SK-N-SH (cell line): ENCODE results near the gene ZNF319. TPM values are rescaled to one million over a fixed set of nuclear protein-coding genes. Genes with fewer than 3 reads are reported as not detected.

Source experiments
- CTCF ChIA-PET: fragments of 300-600, 350-600 bp; formaldehyde crosslinking; extraction: SDS; loops from one replicate; lab custom pipeline; 2021; lab: Yijun Ruan, JAX
- POLR2A ChIA-PET: fragments of 350-600 bp; sonication (Branson Sonifier 250); formaldehyde crosslinking; extraction: SDS; loops from one replicate; lab custom pipeline; 2020; ENCODE audit warnings: antibody characterized with exemption, inconsistent platforms; lab: Yijun Ruan, JAX
- DNase-seq: peaks from one replicate; pipeline ENCODE4 v3.0.0; 2012
- H2AFZ ChIP-seq: fragments of 200-600 bp; sonication (generic); 2 replicates; pipeline ENCODE4 v1.8.1; 2016; ENCODE audit warnings: antibody characterized with exemption, mild to moderate bottlenecking, low read depth
- H3F3A ChIP-seq: fragments of 200-600 bp; sonication (generic); replicated peaks from 2 replicates; pipeline ENCODE3; 2016; ENCODE audit warnings: antibody characterized with exemption, mild to moderate bottlenecking; ENCODE audit not compliant: insufficient read depth
- H3K27ac ChIP-seq, 2 experiments: fragments of 200-500 bp in 1 of 2; fragments of 200-600 bp in 1 of 2; sonication (Bioruptor generic) in 1 of 2; sonication (generic), shearing (Covaris generic) in 1 of 2; 2 replicates each; pipeline versions ENCODE4 v1.5.1 to v1.6.1; 2014 to 2016; ENCODE audit warnings: low read depth in 2 of 2, inconsistent platforms in 1 of 2, low read length in 1 of 2, mild to moderate bottlenecking in 1 of 2, mixed read lengths in 1 of 2
- H3K27me3 ChIP-seq: fragments of 200-600 bp; sonication (generic), shearing (Covaris generic); 2 replicates; pipeline ENCODE4 v1.6.1; 2016; ENCODE audit warnings: mixed run types; ENCODE audit not compliant: insufficient read depth
- H3K36me3 ChIP-seq, 2 experiments: fragments of 200-500 bp in 1 of 2; fragments of 200-600 bp in 1 of 2; sonication (Bioruptor generic) in 1 of 2; sonication (generic) in 1 of 2; replicated peaks in 1 of 2; 2 replicates each; pipeline versions ENCODE3 to v1.5.1; 2014 to 2016; ENCODE audit warnings: low read length in 1 of 2, mild to moderate bottlenecking in 1 of 2; ENCODE audit not compliant: insufficient read depth in 2 of 2, control insufficient read depth in 1 of 2
- H3K4me1 ChIP-seq, 2 experiments: fragments of 200-500 bp in 1 of 2; fragments of 200-600 bp in 1 of 2; sonication (Bioruptor generic) in 1 of 2; sonication (generic), shearing (Covaris generic) in 1 of 2; 2 replicates each; pipeline versions ENCODE4 v1.5.1 to v1.6.1; 2014 to 2016; ENCODE audit warnings: low read depth in 1 of 2, low read length in 1 of 2, mixed run types in 1 of 2; ENCODE audit not compliant: insufficient read depth in 2 of 2, control insufficient read depth in 1 of 2
- H3K4me2 ChIP-seq: fragments of 200-600 bp; sonication (generic), shearing (Covaris generic); 2 replicates; pipeline ENCODE4 v1.6.1; 2017; ENCODE audit warnings: mixed run types
- H3K4me3 ChIP-seq, 2 experiments: fragments of 200-500 bp in 1 of 2; fragments of 200-600 bp in 1 of 2; sonication (Bioruptor generic) in 1 of 2; sonication (generic), shearing (Covaris generic) in 1 of 2; 2 replicates each; pipeline versions ENCODE4 v1.5.1 to v1.8.1; 2014 to 2016; ENCODE audit warnings: low read depth in 2 of 2, inconsistent platforms in 1 of 2, low read length in 1 of 2, mild to moderate bottlenecking in 1 of 2, mixed read lengths in 1 of 2, moderate library complexity in 1 of 2
- H3K79me2 ChIP-seq: fragments of 200-600 bp; sonication (generic); 2 replicates; pipeline ENCODE4 v1.8.1; 2017; ENCODE audit warnings: mild to moderate bottlenecking; ENCODE audit not compliant: insufficient read depth
- H3K9ac ChIP-seq: fragments of 200-600 bp; sonication (generic); 2 replicates; pipeline ENCODE4 v1.6.1; 2017; ENCODE audit warnings: mixed run types
- H3K9me2 ChIP-seq: fragments of 200-600 bp; sonication (generic); 2 replicates; pipeline ENCODE4 v1.6.1; 2017; ENCODE audit warnings: mixed run types
- H3K9me3 ChIP-seq: fragments of 200-600 bp; sonication (generic); 2 replicates; pipeline ENCODE4 v1.6.1; 2017; ENCODE audit warnings: mixed run types, mild to moderate bottlenecking, moderate library complexity
- H4K20me1 ChIP-seq: fragments of 200-600 bp; sonication (generic); 2 replicates; pipeline ENCODE4 v1.6.1; 2017; ENCODE audit warnings: mild to moderate bottlenecking, mixed run types; ENCODE audit not compliant: insufficient read depth
- CHD2 ChIP-seq: fragments of 150-350 bp; IDR thresholded peaks from 2 replicates; pipeline ENCODE4 v1.6.1; 2018; ENCODE audit warnings: low read length; ENCODE audit not compliant: partially characterized antibody
- CTCF ChIP-seq: fragments of 200-600 bp; sonication (generic); IDR thresholded peaks from 2 replicates; pipeline ENCODE4 v1.6.1; 2017; ENCODE audit warnings: antibody characterized with exemption, mild to moderate bottlenecking, moderate library complexity
- EP300 ChIP-seq, 2 experiments: IDR thresholded peaks; 2 replicates each; pipeline versions ENCODE4 v1.4.0 to v1.6.1; 2012; ENCODE audit warnings: borderline replicate concordance in 1 of 2, low read depth in 1 of 2, low read length in 1 of 2
- FOSL2 ChIP-seq: IDR thresholded peaks from 2 replicates; pipeline ENCODE4 v1.4.0; 2012; ENCODE audit warnings: low read depth, mild to moderate bottlenecking, moderate library complexity, borderline replicate concordance
- FOXJ3 ChIP-seq: sonication (generic); formaldehyde crosslinking; IDR thresholded peaks from 2 replicates; pipeline ENCODE4 v1.5.1; 2020; ENCODE audit warnings: mild to moderate bottlenecking, missing genetic modification reagents
- MEF2A ChIP-seq: IDR thresholded peaks from 2 replicates; pipeline ENCODE4 v1.4.0; 2012; ENCODE audit warnings: low read depth, borderline replicate concordance
- MXI1 ChIP-seq: IDR thresholded peaks from 2 replicates; pipeline ENCODE4 v1.6.1; 2012; ENCODE audit warnings: mild to moderate bottlenecking, low read depth, low read length, improper control_type of control experiment
- NRF1 ChIP-seq: IDR thresholded peaks from 2 replicates; pipeline ENCODE4 v1.6.1; 2012; ENCODE audit warnings: low read depth, mild to moderate bottlenecking, low read length
- PBX3 ChIP-seq: IDR thresholded peaks from 2 replicates; pipeline ENCODE4; 2012
- POLR2AphosphoS5 ChIP-seq: IDR thresholded peaks from 2 replicates; pipeline ENCODE4 v1.6.1; 2012; ENCODE audit warnings: low read depth, low read length
- RAD21 ChIP-seq: IDR thresholded peaks from 2 replicates; pipeline ENCODE4 v1.6.1; 2012; ENCODE audit warnings: mild to moderate bottlenecking, low read length
- RFX5 ChIP-seq: IDR thresholded peaks from 2 replicates; pipeline ENCODE4 v1.6.1; 2012; ENCODE audit warnings: mild to moderate bottlenecking, improper control_type of control experiment, low read length
- RXRA ChIP-seq: IDR thresholded peaks from 2 replicates; pipeline ENCODE4 v1.4.0; 2012; ENCODE audit warnings: low read depth, mild to moderate bottlenecking, borderline replicate concordance
- SMC3 ChIP-seq: IDR thresholded peaks from 2 replicates; pipeline ENCODE4 v1.6.1; 2012; ENCODE audit warnings: low read depth, low read length, improper control_type of control experiment
- TEAD4 ChIP-seq: IDR thresholded peaks from 2 replicates; pipeline ENCODE4 v1.4.0; 2012; ENCODE audit warnings: mild to moderate bottlenecking, borderline replicate concordance; ENCODE audit not compliant: insufficient read depth
- USF1 ChIP-seq: IDR thresholded peaks from 2 replicates; pipeline ENCODE4 v1.4.0; 2012; ENCODE audit warnings: low read depth, borderline replicate concordance
- USF2 ChIP-seq: fragments of 150-350 bp; IDR thresholded peaks from 2 replicates; pipeline ENCODE4 v1.6.1; 2017; ENCODE audit warnings: antibody characterized with exemption, low read length, low read depth, borderline replicate concordance
- YY1 ChIP-seq: IDR thresholded peaks from 2 replicates; pipeline ENCODE4 v1.4.0; 2012; ENCODE audit warnings: low read depth, mild to moderate bottlenecking
- WGBS: methylation state at CpG from one replicate; pipeline ENCODE4 v1.1.6; 2017; ENCODE audit warnings: low lambda C conversion rate; 5-methylcytosine and 5-hydroxymethylcytosine counted together
- polyA plus RNA-seq, 3 experiments: library from polyadenylated mRNA; depleted of rRNA; stranded (reverse); fragments of >200 nt; gene quantifications; 2 replicates each; pipeline ENCODE4 v1.2.3, GENCODE V29; 2012

The ZNF319 gene
- polyA plus RNA-seq, 1 of the 3 experiments (the other 2 are of a cell fraction): 7.6 TPM

GRCh38 chr16:57959121-57959520, 41.4 kb downstream of the ZNF319 start (continued):
- TF ChIP-seq TEAD4: no peak

- H3K4me2 ChIP-seq: no peak overlapping the region
- H3K9ac ChIP-seq: no peak overlapping the region
- 66% methylated on average over 6 of the region's 6 CpGs for WGBS
- no peaks in the 10 kb centered on the region; a peak in 1 of 4 replicates for H3K4me1 ChIP-seq
- no peaks in the 10 kb centered on the region for H3F3A ChIP-seq
- peaks cover 8% of the 10 kb centered on the region; the same call in 1 of the 2 replicates for H3K27me3 ChIP-seq
- H4K20me1 ChIP-seq: no peaks in the 10 kb centered on the region
- DNase-seq: no peak
- H3K4me3 ChIP-seq: no peak overlapping the region
- H2AFZ ChIP-seq: no peak overlapping the region
- ChIA-PET POLR2A (no interaction called here), CTCF (interaction anchor here (1.1 kb wide), 2 partner anchors 43 to 59 kb away, joined by 3 to 4 read pairs; partner anchors contain the start of gene USB1)
- H3K27ac ChIP-seq: no peak overlapping the region
- H3K9me2 ChIP-seq: no peaks in the 10 kb centered on the region
- H3K9me3 ChIP-seq: no peaks in the 10 kb centered on the region
- no peaks in the 10 kb centered on the region for H3K79me2 ChIP-seq
- no peaks in the 10 kb centered on the region for H3K36me3 ChIP-seq
- TF ChIP-seq MEF2A (no peak), USF2 (no peak), MXI1 (no peak), USF1 (no peak), RAD21 (no peak), CHD2 (no peak), NRF1 (no peak), FOXJ3 (no peak), EP300 (IDR thresholded peaks at IDR 0.05; ENCODE audit: borderline replicate concordance in 1 of 2, low read depth in 1 of 2, low read length in 1 of 2) (no peak), SMC3 (no peak), FOSL2 (no peak), POLR2AphosphoS5 (no peak), CTCF (no peak), RXRA (no peak), RFX5 (no peak), PBX3 (no peak), YY1 (no peak)
Measured at GRCh38 chr16:57958544-57958943, 41.9 kb downstream of the ZNF319 start.
